GM23338 (cell line): ENCODE results near the gene CD164. TPM values are rescaled to one million over a fixed set of nuclear protein-coding genes. Genes with fewer than 3 reads are reported as not detected.

Source experiments
- ATAC-seq: fragments of 200-7000 bp; cut with Tn5 transposase; 3 replicates; pipeline ENCODE4 v1.9.1; 2020
- DNase-seq: peaks from one replicate; pipeline ENCODE4 v3.0.0-alpha.2; 2015; ENCODE audit warnings: low spot score
- H2AFZ ChIP-seq: fragments of 200-600 bp; sonication (generic); 2 replicates; pipeline ENCODE4 v1.8.0; 2016; ENCODE audit warnings: antibody characterized with exemption, mild to moderate bottlenecking, moderate library complexity
- H3F3A ChIP-seq: fragments of 200-600 bp; sonication (generic); replicated peaks from 2 replicates; pipeline ENCODE4 v1.8.0; 2017; ENCODE audit warnings: antibody characterized with exemption, mixed run types, low read depth
- H3K27ac ChIP-seq: fragments of 200-600 bp; sonication (generic); 2 replicates; pipeline ENCODE4 v1.6.1; 2016; ENCODE audit warnings: low read depth
- H3K27me3 ChIP-seq: fragments of 200-600 bp; sonication (generic); 2 replicates; pipeline ENCODE4 v1.8.0; 2016; ENCODE audit warnings: mild to moderate bottlenecking, mixed run types, moderate library complexity; ENCODE audit not compliant: insufficient read depth
- H3K36me3 ChIP-seq: fragments of 200-600 bp; sonication (generic); 2 replicates; pipeline ENCODE4 v1.8.0; 2016; ENCODE audit warnings: mild to moderate bottlenecking; ENCODE audit not compliant: insufficient read depth
- H3K4me1 ChIP-seq: fragments of 200-600 bp; sonication (generic); 2 replicates; pipeline ENCODE4 v1.8.0; 2016; ENCODE audit warnings: mild to moderate bottlenecking, moderate library complexity; ENCODE audit not compliant: insufficient read depth
- H3K4me2 ChIP-seq: fragments of 200-600 bp; sonication (generic); 2 replicates; pipeline ENCODE4 v1.7.1; 2017; ENCODE audit warnings: mixed run types
- H3K4me3 ChIP-seq: fragments of 200-600 bp; sonication (generic); 2 replicates; pipeline ENCODE4 v1.6.1; 2016; ENCODE audit warnings: mixed run types
- H3K79me2 ChIP-seq: fragments of 200-600 bp; sonication (generic); replicated peaks from 2 replicates; pipeline ENCODE4 v1.8.0; 2017; ENCODE audit warnings: mild to moderate bottlenecking; ENCODE audit not compliant: insufficient read depth
- H3K9me2 ChIP-seq: fragments of 200-600 bp; sonication (generic); 2 replicates; pipeline ENCODE4 v1.8.0; 2017; ENCODE audit not compliant: insufficient read depth
- H4K20me1 ChIP-seq: fragments of 200-600 bp; sonication (generic); replicated peaks from 2 replicates; pipeline ENCODE4 v1.8.0; 2017; ENCODE audit warnings: mild to moderate bottlenecking; ENCODE audit not compliant: insufficient read depth
- H3K27ac Mint-ChIP-seq: 2 replicates; pipeline ENCODE4 v1.8.0; 2020; ENCODE audit warnings: inconsistent platforms, mild to moderate bottlenecking, moderate library complexity, mixed read lengths
- H3K27me3 Mint-ChIP-seq: 3 replicates; pipeline ENCODE4 v1.8.0; 2022; ENCODE audit warnings: low read depth, mild to moderate bottlenecking, moderate library complexity, mixed read lengths, inconsistent platforms; ENCODE audit not compliant: insufficient read depth, poor library complexity
- H3K36me3 Mint-ChIP-seq: 3 replicates; pipeline ENCODE4 v1.8.0; 2021; ENCODE audit warnings: low read depth, mild to moderate bottlenecking, inconsistent platforms, moderate library complexity, mixed read lengths
- H3K4me1 Mint-ChIP-seq: 3 replicates; pipeline ENCODE4 v1.8.0; 2020; ENCODE audit warnings: mild to moderate bottlenecking, inconsistent platforms, mixed read lengths
- H3K4me3 Mint-ChIP-seq: 3 replicates; pipeline ENCODE4 v1.8.0; 2021; ENCODE audit warnings: moderate library complexity, mild to moderate bottlenecking, inconsistent platforms, mixed read lengths
- H3K9me3 Mint-ChIP-seq: 3 replicates; pipeline ENCODE4 v1.8.0; 2020; ENCODE audit warnings: moderate library complexity, mild to moderate bottlenecking, inconsistent platforms, mixed read lengths
- CREB1 ChIP-seq: fragments of 250-450 bp; sonication (Bioruptor Pico); IDR thresholded peaks from 2 replicates; pipeline ENCODE4 v1.5.0; 2020; ENCODE audit warnings: low read depth, mild to moderate bottlenecking, moderate library complexity
- CTCF ChIP-seq, 2 experiments: fragments of 200-600 bp in 1 of 2; sonication (generic) in 1 of 2; conservative IDR thresholded peaks; 2 replicates each; pipeline versions ENCODE4 v1.5.1 to v1.6.1; 2016 to 2017; ENCODE audit warnings: antibody characterized with exemption in 2 of 2, low read depth in 2 of 2, mild to moderate bottlenecking in 2 of 2, moderate library complexity in 1 of 2
- ETS1 ChIP-seq: IDR thresholded peaks from 2 replicates; pipeline ENCODE4 v1.6.1; 2016; ENCODE audit warnings: antibody characterized with exemption
- EZH2 ChIP-seq: fragments of 200-600 bp; sonication (generic); IDR thresholded peaks from one replicate; pipeline ENCODE4 v1.8.0; 2017; ENCODE audit warnings: antibody characterized with exemption, mild to moderate bottlenecking, low read depth; ENCODE audit not compliant: unreplicated experiment
- EZH2phosphoT487 ChIP-seq: fragments of 200-600 bp; sonication (generic); IDR thresholded peaks from one replicate; pipeline ENCODE4 v1.8.1; 2018; ENCODE audit warnings: antibody characterized with exemption; ENCODE audit not compliant: unreplicated experiment
- JUNB ChIP-seq: IDR thresholded peaks from one replicate; pipeline ENCODE4 v1.6.1; 2016; ENCODE audit warnings: antibody characterized with exemption; ENCODE audit not compliant: unreplicated experiment
- NANOG ChIP-seq: IDR thresholded peaks from 2 replicates; pipeline ENCODE4 v1.6.1; 2016; ENCODE audit warnings: antibody characterized with exemption, borderline replicate concordance
- POLR2AphosphoS5 ChIP-seq: IDR thresholded peaks from 2 replicates; pipeline ENCODE4 v1.6.1; 2016; ENCODE audit warnings: antibody characterized with exemption, low read depth
- REST ChIP-seq: IDR thresholded peaks from one replicate; pipeline ENCODE4 v1.6.1; 2018; ENCODE audit warnings: antibody characterized with exemption; ENCODE audit not compliant: unreplicated experiment
- STAT1 ChIP-seq: IDR thresholded peaks from one replicate; pipeline ENCODE4 v1.6.1; 2016; ENCODE audit warnings: antibody characterized with exemption; ENCODE audit not compliant: unreplicated experiment
- ZNF114 ChIP-seq: fragments of 250-450 bp; sonication (Bioruptor Pico); IDR thresholded peaks from 2 replicates; pipeline ENCODE4 v1.5.0; 2020; ENCODE audit warnings: mild to moderate bottlenecking, moderate library complexity
- ZNF331 ChIP-seq: fragments of 250-450 bp; sonication (Bioruptor Pico); IDR thresholded peaks from 2 replicates; pipeline ENCODE4 v1.5.0; 2020; ENCODE audit warnings: low read depth, mild to moderate bottlenecking, moderate library complexity
- ZNF462 ChIP-seq: fragments of 250-450 bp; sonication (Bioruptor Pico); IDR thresholded peaks from 2 replicates; pipeline ENCODE4 v1.5.0; 2020; ENCODE audit warnings: mild to moderate bottlenecking, moderate library complexity
- polyA plus RNA-seq: library from polyadenylated mRNA; unstranded; fragments of >200 nt; fragmentation: Nextera tagmentation; extraction: Ambion mirVana; gene quantifications from 2 replicates; pipeline ENCODE4 v1.2.1, GENCODE V29; 2016
- total RNA-seq: library from RNA; depleted of rRNA; stranded (reverse); fragments of >200 nt; shearing (Covaris generic); gene quantifications from 2 replicates; pipeline ENCODE4 v1.2.3, GENCODE V29; 2014

The CD164 gene
- total and polyA plus RNA-seq, 2 experiments from 2014 or later = 81.0 to 83.8 TPM

GRCh38 chr6:109429496-109429895 lies 47.2 kb upstream of the CD164 start:
- Mint-ChIP-seq H3K27me3 (no peaks in the 10 kb centered on the region), H3K4me3 (no peak overlapping the region), H3K36me3 (no peaks in the 10 kb centered on the region), H3K4me1 (no peaks in the 10 kb centered on the region), H3K9me3 (no peaks in the 10 kb centered on the region), H3K27ac (no peak overlapping the region)
- TF ChIP-seq ETS1 (no peak), REST (no peak), ZNF114 (CRISPR knock-in tag) (no peak), NANOG (no peak), EZH2 (no peak), ZNF462 (CRISPR knock-in tag) (no peak), CTCF (conservative IDR thresholded peaks at IDR 0.05; ENCODE audit: low read depth in 2 of 2) (no peak), STAT1 (no peak), JUNB (no peak), CREB1 (CRISPR knock-in tag) (no peak), POLR2AphosphoS5 (no peak), ZNF331 (CRISPR knock-in tag) (no peak), EZH2phosphoT487 (no peak)
- no peak for ATAC-seq
- no peak overlapping the region for H3K27ac ChIP-seq
- no peak overlapping the region for H2AFZ ChIP-seq
- H3K4me1 ChIP-seq = no peaks in the 10 kb centered on the region
- no peaks in the 10 kb centered on the region for H3K27me3 ChIP-seq
- H3K4me2 ChIP-seq = no peak overlapping the region
- H4K20me1 ChIP-seq = no peaks in the 10 kb centered on the region
- DNase-seq = no peak
- H3F3A ChIP-seq = no peaks in the 10 kb centered on the region
- H3K9me2 ChIP-seq = no peaks in the 10 kb centered on the region
- no peak overlapping the region for H3K4me3 ChIP-seq
- H3K36me3 ChIP-seq = no peaks in the 10 kb centered on the region
- no peaks in the 10 kb centered on the region for H3K79me2 ChIP-seq
